Measurements from ENCODE around the gene GDF15. TPM values are rescaled to one million over a fixed set of nuclear protein-coding genes. Genes with fewer than 3 reads are reported as not detected.
"Not testable (repeated sequence)": the region's sequence is repeated elsewhere in the genome, so short reads cannot be mapped to it uniquely, and the experiment has no call there.

Gene GDF15
- total RNA-seq, 5 donors from 2014 or later (not counting 1 experiment from before 2014, with no cell fraction given): 1.5 to 1.7 (median 1.5) TPM; not detected in 2

DNA sequence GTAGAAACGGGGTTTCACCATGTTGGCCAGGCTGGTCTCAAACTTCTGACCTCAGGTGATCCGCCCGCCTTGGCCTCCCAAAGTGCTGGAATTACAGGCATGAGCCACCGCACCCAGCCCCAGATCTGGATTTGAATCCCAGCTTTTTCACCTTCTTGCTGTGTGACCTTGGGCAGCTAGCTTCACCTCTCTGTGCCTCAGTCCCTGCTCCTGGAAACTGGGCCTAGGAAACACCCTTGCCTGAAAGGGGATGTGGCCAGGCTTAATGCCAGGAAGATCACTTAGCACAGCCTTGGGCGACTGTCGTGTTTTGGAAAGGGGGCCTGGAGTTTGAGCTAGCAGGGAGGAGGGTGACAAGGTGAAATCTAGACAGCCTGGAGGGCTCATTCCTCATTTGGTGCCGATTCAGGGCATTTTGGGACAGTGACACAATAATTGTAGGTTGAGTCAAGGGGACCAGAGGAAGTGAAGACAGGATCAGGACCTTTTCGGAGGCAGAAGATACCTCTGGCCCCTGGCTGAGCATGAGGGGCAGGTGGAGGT is 43.8 kb upstream of the GDF15 start:
- ChIA-PET CTCF (interaction anchor here in 1 of 2 donors (1.0 kb wide), 1 partner anchor 13 kb away, joined by 5 read pairs; no protein-coding TSS in a partner anchor), POLR2A (no interaction called here)
- Mint-ChIP-seq H3K4me1 (peaks cover 16 to 33% (median 26%) of the 10 kb centered on the region in 3 donors), H3K27me3 (no peaks in the 10 kb centered on the region), H3K36me3 (peaks cover 8% of the 10 kb centered on the region), H3K27ac (peak overlapping the region in 1 of 2 donors; percentile 19), H3K4me3 (peak overlapping the region; percentile 47 to 87 (median 77)), H3K9me3 (no peaks in the 10 kb centered on the region)
- Histone ChIP-seq H3K4me3 (ENCODE audit: control insufficient read depth in 1 of 2, extremely low read depth in 1 of 2, low read length in 1 of 2) (no peak overlapping the region), H3K27me3 (replicated peaks in 1 of 2; ENCODE audit: control insufficient read depth in 2 of 2, extremely low read depth in 1 of 2, insufficient read depth in 2 of 2, low read length in 1 of 2) (no peaks in the 10 kb centered on the region), H3K27ac (ENCODE audit: low read length) (no peak overlapping the region), H3K4me1 (ENCODE audit: control insufficient read depth in 1 of 2, extremely low read depth in 1 of 2, insufficient read depth in 2 of 2, low read length in 2 of 2) (peaks cover 0 to 19% of the 10 kb centered on the region in 2 experiments), H3K9me3 (no peaks in the 10 kb centered on the region), H3K36me3 (ENCODE audit: control insufficient read depth in 2 of 2, extremely low read depth in 1 of 2, insufficient read depth in 1 of 2, low read length in 1 of 2) (peaks cover 6 to 17% of the 10 kb centered on the region in 2 donors)
- DNase-seq (no peak), ATAC-seq (replicated peaks in 1 of 4) (no peak)
- WGBS (ENCODE audit: insufficient coverage): 86% methylated on average over 5 of the region's 8 CpGs

DNA sequence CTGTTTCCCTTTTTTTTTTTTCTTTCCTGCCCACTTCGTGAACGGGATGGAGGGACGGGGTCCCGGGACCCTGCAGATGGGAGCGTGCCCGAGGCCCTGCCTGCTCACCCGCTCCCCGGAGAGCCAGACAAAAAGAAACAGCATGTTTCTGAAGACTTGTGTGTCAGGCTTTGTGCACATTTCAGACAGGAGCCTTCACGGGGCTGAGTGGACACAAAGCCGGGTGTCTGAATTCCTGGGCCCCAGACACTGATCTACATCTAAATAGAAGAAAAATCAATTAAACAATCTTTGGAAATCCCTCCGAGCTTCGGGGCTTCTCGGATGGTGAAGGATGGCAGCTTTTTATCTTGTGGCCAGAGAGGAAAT is 41.4 kb upstream of the GDF15 start:
- Histone ChIP-seq H3K27ac (ENCODE audit: low read length) (no peak overlapping the region), H3K4me1 (ENCODE audit: control insufficient read depth in 1 of 2, extremely low read depth in 1 of 2, insufficient read depth in 2 of 2, low read length in 2 of 2) (peaks cover 0 to 19% of the 10 kb centered on the region in 2 experiments), H3K27me3 (replicated peaks in 1 of 2; ENCODE audit: control insufficient read depth in 2 of 2, extremely low read depth in 1 of 2, insufficient read depth in 2 of 2, low read length in 1 of 2) (no peaks in the 10 kb centered on the region), H3K9me3 (no peaks in the 10 kb centered on the region), H3K36me3 (ENCODE audit: control insufficient read depth in 2 of 2, extremely low read depth in 1 of 2, insufficient read depth in 1 of 2, low read length in 1 of 2) (peaks cover 6 to 17% of the 10 kb centered on the region in 2 donors), H3K4me3 (ENCODE audit: control insufficient read depth in 1 of 2, extremely low read depth in 1 of 2, low read length in 1 of 2) (no peak overlapping the region)
- H3K27me3 Mint-ChIP-seq: no peaks in the 10 kb centered on the region
- no peak overlapping the region for H3K27ac Mint-ChIP-seq
- no peaks in the 10 kb centered on the region for H3K9me3 Mint-ChIP-seq
- ATAC-seq (replicated peaks in 1 of 4): no peak
- POLR2A ChIA-PET: no interaction called here
- WGBS (ENCODE audit: insufficient coverage): 100% methylated on average over 4 of the region's 13 CpGs
- CTCF ChIA-PET: no interaction called here
- H3K4me1 Mint-ChIP-seq: peaks cover 22 to 35% (median 23%) of the 10 kb centered on the region in 3 donors
- H3K36me3 Mint-ChIP-seq: peaks cover 19% of the 10 kb centered on the region
- no peak overlapping the region for H3K4me3 Mint-ChIP-seq
- DNase-seq: no peak

DNA sequence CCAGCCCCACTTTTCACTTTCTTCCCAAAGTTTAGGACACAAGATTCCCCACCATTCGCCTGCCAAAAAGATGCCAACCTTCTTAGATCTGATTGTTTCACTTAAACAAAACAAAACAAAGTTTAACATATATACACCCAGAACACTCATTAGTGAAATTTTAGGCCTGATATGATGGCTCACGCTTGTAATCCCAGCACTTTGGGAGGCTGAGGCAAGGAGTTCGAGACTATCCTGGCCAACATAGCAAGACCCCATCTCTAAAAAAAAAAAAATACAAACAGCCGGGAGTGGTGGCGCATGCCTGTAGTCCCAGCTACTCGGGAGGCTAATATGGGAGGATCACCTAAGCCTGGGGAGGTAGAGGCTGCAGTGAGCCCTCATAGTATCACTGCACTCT is 40.7 kb upstream of the GDF15 start:
- H3K27me3 ChIP-seq (replicated peaks in 1 of 2; ENCODE audit: control insufficient read depth in 2 of 2, extremely low read depth in 1 of 2, insufficient read depth in 2 of 2, low read length in 1 of 2): no peaks in the 10 kb centered on the region
- POLR2A ChIA-PET: interaction anchor here in 1 of 2 donors (0.6 kb wide), 1 partner anchor 154 kb away, joined by 4 read pairs; no protein-coding TSS in a partner anchor
- Mint-ChIP-seq H3K36me3 (peaks cover 21% of the 10 kb centered on the region), H3K4me3 (no peak overlapping the region), H3K27me3 (no peaks in the 10 kb centered on the region), H3K9me3 (no peaks in the 10 kb centered on the region), H3K4me1 (peaks cover 18 to 28% (median 20%) of the 10 kb centered on the region in 3 donors), H3K27ac (no peak overlapping the region)
- CTCF ChIA-PET: interaction anchor here in 1 of 2 donors (0.6 kb wide), 1 partner anchor 17 kb away, joined by 3 read pairs; no protein-coding TSS in a partner anchor
- H3K4me3 ChIP-seq (ENCODE audit: control insufficient read depth in 1 of 2, extremely low read depth in 1 of 2, low read length in 1 of 2): no peak overlapping the region
- H3K4me1 ChIP-seq (ENCODE audit: control insufficient read depth in 1 of 2, extremely low read depth in 1 of 2, insufficient read depth in 2 of 2, low read length in 2 of 2): peaks cover 0 to 12% of the 10 kb centered on the region in 2 experiments
- ATAC-seq (replicated peaks in 1 of 4) (no peak), DNase-seq (no peak)
- 100% methylated on average over 1 of the region's 6 CpGs for WGBS (ENCODE audit: insufficient coverage)
- H3K27ac ChIP-seq (ENCODE audit: low read length): no peak overlapping the region
- no peaks in the 10 kb centered on the region for H3K9me3 ChIP-seq
- peaks cover 6 to 17% of the 10 kb centered on the region in 2 donors for H3K36me3 ChIP-seq (ENCODE audit: control insufficient read depth in 2 of 2, extremely low read depth in 1 of 2, insufficient read depth in 1 of 2, low read length in 1 of 2)

DNA sequence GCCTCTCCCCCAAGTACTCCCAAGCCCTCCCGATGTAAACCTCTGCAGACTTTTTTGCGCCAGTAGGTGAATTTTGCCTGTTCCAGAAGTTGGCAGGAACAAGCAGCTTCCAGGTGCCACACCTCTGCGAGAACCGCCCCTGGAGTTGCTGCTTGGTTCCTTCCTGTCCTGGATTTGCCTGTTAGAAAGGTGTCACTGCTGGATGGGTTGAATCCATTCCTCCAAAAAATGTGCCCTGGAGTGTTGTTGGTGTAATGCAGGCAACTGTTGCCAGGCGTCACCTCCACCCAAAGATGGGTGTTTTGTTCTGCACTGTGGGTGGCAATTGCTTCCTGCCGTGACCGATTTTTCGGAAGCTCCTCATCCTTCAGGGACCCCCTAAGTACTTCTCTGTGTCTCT is 39.9 kb upstream of the GDF15 start:
- no peaks in the 10 kb centered on the region for H3K27me3 ChIP-seq (replicated peaks in 1 of 2; ENCODE audit: control insufficient read depth in 2 of 2, extremely low read depth in 1 of 2, insufficient read depth in 2 of 2, low read length in 1 of 2)
- no peak overlapping the region for H3K27ac ChIP-seq (ENCODE audit: low read length)
- H3K4me1 ChIP-seq (ENCODE audit: control insufficient read depth in 1 of 2, extremely low read depth in 1 of 2, insufficient read depth in 2 of 2, low read length in 2 of 2): peaks cover 0 to 7% of the 10 kb centered on the region in 2 experiments
- ChIA-PET POLR2A (no interaction called here), CTCF (interaction anchor here in 1 of 2 donors (0.6 kb wide), 1 partner anchor 18 kb away, joined by 3 read pairs; no protein-coding TSS in a partner anchor)
- Mint-ChIP-seq H3K27ac (peak overlapping the region in 1 of 2 donors; percentile 6), H3K4me1 (peaks cover 18 to 27% (median 20%) of the 10 kb centered on the region in 3 donors), H3K9me3 (no peaks in the 10 kb centered on the region), H3K36me3 (peaks cover 25% of the 10 kb centered on the region), H3K4me3 (no peak overlapping the region), H3K27me3 (no peaks in the 10 kb centered on the region)
- ATAC-seq (replicated peaks in 1 of 4) (no peak), DNase-seq (no peak)
- 100% methylated on average over 2 of the region's 8 CpGs for WGBS (ENCODE audit: insufficient coverage)
- no peaks in the 10 kb centered on the region for H3K9me3 ChIP-seq
- peaks cover 6 to 21% of the 10 kb centered on the region in 2 donors for H3K36me3 ChIP-seq (ENCODE audit: control insufficient read depth in 2 of 2, extremely low read depth in 1 of 2, insufficient read depth in 1 of 2, low read length in 1 of 2)
- H3K4me3 ChIP-seq (ENCODE audit: control insufficient read depth in 1 of 2, extremely low read depth in 1 of 2, low read length in 1 of 2): no peak overlapping the region

DNA sequence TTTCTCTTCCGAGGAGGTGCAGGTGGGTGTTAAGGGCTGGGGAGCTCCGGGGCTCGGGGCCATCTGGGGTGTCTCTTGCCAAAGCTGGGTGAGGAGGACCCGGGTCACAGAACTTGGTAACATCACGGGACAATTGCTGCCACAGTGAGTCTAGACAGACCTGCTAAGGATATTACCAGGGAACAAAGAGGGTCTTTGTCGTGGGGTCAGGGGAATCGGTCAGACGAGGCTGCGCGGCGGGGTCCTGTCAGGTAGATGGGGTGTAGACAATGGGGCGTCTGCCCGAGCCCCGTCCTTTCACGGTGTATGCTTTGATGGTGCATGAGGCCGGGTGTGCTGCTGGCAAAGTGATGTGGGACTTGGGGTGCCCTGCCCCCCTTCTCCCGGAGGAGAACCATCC is 37.8 kb upstream of the GDF15 start:
- H3K9me3 Mint-ChIP-seq: no peaks in the 10 kb centered on the region
- ChIA-PET CTCF (interaction anchor here in 1 of 2 donors (0.7 kb wide), 1 partner anchor 109 kb away, joined by 3 read pairs; no protein-coding TSS in a partner anchor), POLR2A (no interaction called here)
- peaks cover 5 to 16% (median 9%) of the 10 kb centered on the region in 3 donors for H3K4me1 Mint-ChIP-seq
- no peaks in the 10 kb centered on the region for H3K27me3 Mint-ChIP-seq
- Histone ChIP-seq H3K4me3 (ENCODE audit: control insufficient read depth in 1 of 2, extremely low read depth in 1 of 2, low read length in 1 of 2) (no peak overlapping the region), H3K36me3 (ENCODE audit: control insufficient read depth in 2 of 2, extremely low read depth in 1 of 2, insufficient read depth in 1 of 2, low read length in 1 of 2) (peaks cover 6 to 18% of the 10 kb centered on the region in 2 donors), H3K4me1 (ENCODE audit: control insufficient read depth in 1 of 2, extremely low read depth in 1 of 2, insufficient read depth in 2 of 2, low read length in 2 of 2) (no peaks in the 10 kb centered on the region), H3K27ac (ENCODE audit: low read length) (no peak overlapping the region), H3K9me3 (no peaks in the 10 kb centered on the region), H3K27me3 (replicated peaks in 1 of 2; ENCODE audit: control insufficient read depth in 2 of 2, extremely low read depth in 1 of 2, insufficient read depth in 2 of 2, low read length in 1 of 2) (no peaks in the 10 kb centered on the region)
- H3K4me3 Mint-ChIP-seq: no peak overlapping the region
- no peak for ATAC-seq (replicated peaks in 1 of 4)
- peak overlapping the region in 1 of 2 donors; percentile 6 for H3K27ac Mint-ChIP-seq
- 95% methylated on average over 14 of the region's 17 CpGs for WGBS (ENCODE audit: insufficient coverage)
- H3K36me3 Mint-ChIP-seq: peaks cover 25% of the 10 kb centered on the region
- no peak for DNase-seq

DNA sequence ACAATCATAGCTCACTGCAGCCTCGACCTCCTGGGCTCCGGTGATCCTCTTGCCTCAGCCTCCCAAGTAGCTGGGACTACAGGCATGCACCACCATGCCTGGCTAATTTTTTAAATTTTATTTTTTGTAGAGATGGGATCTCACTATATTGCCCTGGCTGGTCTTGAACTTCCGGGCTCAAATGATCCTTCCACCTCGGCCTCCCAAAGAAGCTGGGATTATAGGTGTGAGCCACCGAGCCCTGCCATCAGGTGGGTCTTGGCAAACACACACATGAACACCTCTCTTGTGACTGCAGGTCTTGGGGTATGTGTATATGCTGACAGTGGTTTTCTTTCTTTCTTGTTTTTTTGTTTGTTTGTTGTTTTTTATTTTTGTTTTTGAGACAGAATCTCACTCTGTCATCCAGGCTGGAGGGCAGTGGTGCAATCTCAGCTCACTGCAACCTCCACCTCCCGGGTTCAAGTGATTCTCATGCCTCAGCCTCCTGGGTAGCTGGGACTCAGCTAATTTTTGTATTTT is 37.1 kb upstream of the GDF15 start:
- H3K4me1 Mint-ChIP-seq: peaks cover 5 to 16% (median 13%) of the 10 kb centered on the region in 3 donors
- ATAC-seq (replicated peaks in 1 of 4); H3K27ac ChIP-seq (ENCODE audit: low read length); H3K9me3 ChIP-seq; H3K9me3 Mint-ChIP-seq; POLR2A ChIA-PET; H3K4me3 ChIP-seq (ENCODE audit: control insufficient read depth in 1 of 2, extremely low read depth in 1 of 2, low read length in 1 of 2); H3K4me3 Mint-ChIP-seq; H3K27ac Mint-ChIP-seq; DNase-seq; H3K27me3 Mint-ChIP-seq; H3K4me1 ChIP-seq (ENCODE audit: control insufficient read depth in 1 of 2, extremely low read depth in 1 of 2, insufficient read depth in 2 of 2, low read length in 2 of 2); H3K27me3 ChIP-seq (replicated peaks in 1 of 2; ENCODE audit: control insufficient read depth in 2 of 2, extremely low read depth in 1 of 2, insufficient read depth in 2 of 2, low read length in 1 of 2): not testable (repeated sequence)
- H3K36me3 Mint-ChIP-seq: peaks cover 30% of the 10 kb centered on the region
- WGBS (ENCODE audit: insufficient coverage): no CpG with 5 or more reads among the region's 6 CpGs
- H3K36me3 ChIP-seq (ENCODE audit: control insufficient read depth in 2 of 2, extremely low read depth in 1 of 2, insufficient read depth in 1 of 2, low read length in 1 of 2): peaks cover 6 to 16% of the 10 kb centered on the region in 2 donors
- CTCF ChIA-PET: interaction anchor here in 1 of 2 donors (0.7 kb wide), 1 partner anchor 138 kb away, joined by 3 read pairs; no protein-coding TSS in a partner anchor

Measured in T-cell (primary cell).